Tibial nerve (tissue), 4 donors: ENCODE measurements around the gene GKN1. TPM values are rescaled to one million over a fixed set of nuclear protein-coding genes. Genes with fewer than 3 reads are reported as not detected.

Source experiments
- DNase-seq, 2 donors: peaks; one replicate each; pipeline ENCODE4 v3.0.0-alpha.2; 2019; ENCODE audit warnings: low spot score in 2 of 2
- H3K27ac ChIP-seq, 4 donors: fragments of 200-600 bp; sonication (generic) in 3 of 4; one replicate each; pipeline ENCODE4 v1.5.1; 2017 to 2019; ENCODE audit warnings: mild to moderate bottlenecking in 1 of 4
- H3K27me3 ChIP-seq, 2 donors: fragments of 200-600 bp; sonication (generic) in 1 of 2; one replicate each; pipeline versions ENCODE4 v1.5.1 to v1.6.0; 2017 to 2019
- H3K36me3 ChIP-seq, 3 donors: fragments of 200-600 bp; sonication (generic); one replicate each; pipeline ENCODE4 v1.5.1; 2018 to 2019
- H3K4me1 ChIP-seq, 4 donors: fragments of 200-600 bp; sonication (generic) in 3 of 4; one replicate each; pipeline ENCODE4 v1.5.1; 2017 to 2019
- H3K4me3 ChIP-seq, 4 donors: fragments of 200-600 bp; sonication (generic) in 3 of 4; one replicate each; pipeline ENCODE4 v1.5.1; 2017 to 2019; ENCODE audit warnings: mild to moderate bottlenecking in 1 of 4, moderate library complexity in 1 of 4
- H3K9me3 ChIP-seq, 4 donors: fragments of 200-600 bp; sonication (generic) in 3 of 4; one replicate each; pipeline ENCODE4 v1.5.1; 2017 to 2019
- EP300 ChIP-seq, 2 donors: sonication (generic); formaldehyde crosslinking; IDR thresholded peaks; one replicate each; pipeline ENCODE4 v1.6.1; 2017; ENCODE audit warnings: antibody characterized with exemption in 2 of 2, mild to moderate bottlenecking in 1 of 2
- POLR2A ChIP-seq, 2 donors: fragments of 450-650 bp; IDR thresholded peaks; one replicate each; pipeline ENCODE4 v1.6.1; 2017; ENCODE audit warnings: antibody characterized with exemption in 2 of 2, mild to moderate bottlenecking in 2 of 2, moderate library complexity in 2 of 2
- WGBS, 2 donors: methylation state at CpG; one replicate each; pipeline ENCODE4 v1.1.5; 2018; 5-methylcytosine and 5-hydroxymethylcytosine counted together
- total RNA-seq, 4 donors: library from RNA; depleted of rRNA; stranded (reverse); fragments of >200 nt; gene quantifications; one replicate each; pipeline ENCODE4 v1.1.0, GENCODE V29; 2016
- TF ChIP-seq, protein P1 (sequence below), 5 experiments: fragments of 200-600 bp in 3 of 5; fragments of 450-650 bp in 2 of 5; sonication (generic) in 3 of 5; IDR thresholded peaks; one replicate each; pipeline ENCODE4 v1.5.1; 2016 to 2019; ENCODE audit warnings: antibody characterized with exemption in 5 of 5, mild to moderate bottlenecking in 3 of 5, moderate library complexity in 2 of 5

GKN1 gene
- total RNA-seq, 4 donors from 2014 or later, result not detected

DNA sequence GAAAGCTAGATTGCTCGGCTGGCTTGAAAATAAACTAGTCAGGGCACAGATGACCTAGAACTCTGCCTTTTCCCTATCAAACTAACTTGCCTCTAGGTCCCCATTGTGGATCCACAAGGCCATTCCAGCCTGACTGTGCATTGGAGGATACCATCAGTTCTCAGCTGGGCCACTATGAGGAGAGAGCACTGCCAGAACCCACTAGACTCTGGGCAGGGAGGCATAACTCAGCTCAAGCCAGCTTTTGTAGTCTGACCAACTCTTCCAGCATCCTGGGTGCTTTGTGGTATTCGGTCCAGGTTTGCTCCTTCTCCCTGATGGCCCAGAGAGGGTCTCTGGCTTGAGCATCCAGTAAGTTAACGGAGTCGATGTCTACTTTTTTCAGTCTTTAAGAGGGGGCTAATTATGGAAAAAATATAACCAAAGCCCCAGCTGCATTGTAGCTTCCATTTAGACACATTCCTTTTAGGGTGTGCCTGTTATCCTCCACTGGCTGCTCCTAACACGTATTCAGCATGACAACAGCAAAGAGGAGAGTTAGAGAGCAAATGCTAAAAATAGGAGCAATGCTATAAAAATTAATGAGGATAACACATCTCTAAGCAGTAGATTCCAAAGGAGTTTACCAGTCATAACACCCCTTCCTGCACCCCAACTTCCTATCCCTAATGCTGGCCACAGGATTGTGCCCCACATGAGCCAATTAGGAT is 36.9 kb upstream of the GKN1 start:
- Histone ChIP-seq H3K36me3 (no peaks in the 10 kb centered on the region), H3K27ac (no peak overlapping the region), H3K4me3 (no peak overlapping the region), H3K27me3 (no peaks in the 10 kb centered on the region), H3K9me3 (peaks cover 0 to 3% (median 0%) of the 10 kb centered on the region in 4 donors), H3K4me1 (peaks cover 0 to 18% (median 6%) of the 10 kb centered on the region in 4 donors)
- DNase-seq, result no peak
- no peak for TF ChIP-seq POLR2A (IDR thresholded peaks at IDR 0.05)
- TF ChIP-seq, protein P1, sequence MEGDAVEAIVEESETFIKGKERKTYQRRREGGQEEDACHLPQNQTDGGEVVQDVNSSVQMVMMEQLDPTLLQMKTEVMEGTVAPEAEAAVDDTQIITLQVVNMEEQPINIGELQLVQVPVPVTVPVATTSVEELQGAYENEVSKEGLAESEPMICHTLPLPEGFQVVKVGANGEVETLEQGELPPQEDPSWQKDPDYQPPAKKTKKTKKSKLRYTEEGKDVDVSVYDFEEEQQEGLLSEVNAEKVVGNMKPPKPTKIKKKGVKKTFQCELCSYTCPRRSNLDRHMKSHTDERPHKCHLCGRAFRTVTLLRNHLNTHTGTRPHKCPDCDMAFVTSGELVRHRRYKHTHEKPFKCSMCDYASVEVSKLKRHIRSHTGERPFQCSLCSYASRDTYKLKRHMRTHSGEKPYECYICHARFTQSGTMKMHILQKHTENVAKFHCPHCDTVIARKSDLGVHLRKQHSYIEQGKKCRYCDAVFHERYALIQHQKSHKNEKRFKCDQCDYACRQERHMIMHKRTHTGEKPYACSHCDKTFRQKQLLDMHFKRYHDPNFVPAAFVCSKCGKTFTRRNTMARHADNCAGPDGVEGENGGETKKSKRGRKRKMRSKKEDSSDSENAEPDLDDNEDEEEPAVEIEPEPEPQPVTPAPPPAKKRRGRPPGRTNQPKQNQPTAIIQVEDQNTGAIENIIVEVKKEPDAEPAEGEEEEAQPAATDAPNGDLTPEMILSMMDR (IDR thresholded peaks at IDR 0.05), result no peak
- no peak for TF ChIP-seq EP300 (IDR thresholded peaks at IDR 0.05)
- WGBS, 2 donors, result 70 to 85% methylated on average over 5 of the region's 5 CpGs

DNA sequence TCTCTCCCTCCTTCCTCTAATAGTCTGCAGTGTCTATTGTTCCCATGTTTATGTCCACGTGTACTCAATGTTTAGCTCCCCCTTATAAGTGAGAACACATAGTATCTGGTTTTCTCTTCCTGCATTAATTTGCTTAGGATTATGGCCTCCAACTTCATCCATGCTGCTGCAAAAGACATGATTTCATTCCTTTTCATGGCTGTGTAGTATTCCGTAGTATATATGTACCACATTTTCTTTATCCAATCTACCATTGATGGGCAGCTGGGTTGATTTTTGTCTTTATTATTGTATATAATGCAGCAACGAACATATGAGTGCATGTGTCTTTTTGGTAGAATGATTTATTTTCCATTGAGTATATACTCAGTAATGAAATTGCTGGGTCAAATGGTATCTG is 35.5 kb upstream of the GKN1 start:
- TF ChIP-seq, protein P1 (IDR thresholded peaks at IDR 0.05), result no peak
- TF ChIP-seq POLR2A (IDR thresholded peaks at IDR 0.05) (no peak), EP300 (IDR thresholded peaks at IDR 0.05) (no peak)
- H3K27ac ChIP-seq, result no peak overlapping the region
- DNase-seq, result no peak
- H3K4me1 ChIP-seq, result peaks cover 0 to 18% (median 9%) of the 10 kb centered on the region in 4 donors
- H3K36me3 ChIP-seq, result no peaks in the 10 kb centered on the region
- no peak overlapping the region for H3K4me3 ChIP-seq
- WGBS, 2 donors, result 89 to 91% methylated on average over 3 of the region's 3 CpGs
- no peaks in the 10 kb centered on the region for H3K27me3 ChIP-seq
- peaks cover 0 to 3% (median 0%) of the 10 kb centered on the region in 4 donors for H3K9me3 ChIP-seq

DNA sequence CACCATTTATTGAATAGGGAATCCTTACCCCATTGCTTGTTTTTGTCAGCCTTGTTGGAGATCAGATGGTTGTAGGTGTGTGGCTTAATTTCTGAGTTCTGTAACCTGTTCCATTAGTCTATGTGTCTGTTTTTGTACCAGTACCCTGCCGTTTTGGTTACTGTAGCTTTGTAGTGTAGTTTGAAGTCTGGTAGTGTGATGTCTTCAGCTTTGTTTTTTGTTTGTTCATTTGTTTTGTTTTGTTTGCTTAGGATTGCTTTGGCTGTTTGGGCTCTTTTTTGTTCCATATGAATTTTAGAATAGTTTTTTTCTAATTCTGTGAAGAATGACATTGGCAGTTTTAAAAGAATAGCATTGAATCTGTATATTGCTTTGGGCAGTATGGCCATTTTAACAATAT is 34.5 kb upstream of the GKN1 start:
- Histone ChIP-seq H3K9me3 (peaks cover 0 to 3% (median 0%) of the 10 kb centered on the region in 4 donors), H3K27ac (no peak overlapping the region), H3K4me1 (peaks cover 0 to 19% (median 9%) of the 10 kb centered on the region in 4 donors), H3K4me3 (no peak overlapping the region), H3K27me3 (no peaks in the 10 kb centered on the region), H3K36me3 (no peaks in the 10 kb centered on the region)
- WGBS, 2 donors, result 91 to 97% methylated on average over 1 of the region's 1 CpG
- TF ChIP-seq POLR2A (IDR thresholded peaks at IDR 0.05) (no peak), EP300 (IDR thresholded peaks at IDR 0.05) (no peak)
- TF ChIP-seq, protein P1 (IDR thresholded peaks at IDR 0.05), result no peak
- no peak for DNase-seq

DNA sequence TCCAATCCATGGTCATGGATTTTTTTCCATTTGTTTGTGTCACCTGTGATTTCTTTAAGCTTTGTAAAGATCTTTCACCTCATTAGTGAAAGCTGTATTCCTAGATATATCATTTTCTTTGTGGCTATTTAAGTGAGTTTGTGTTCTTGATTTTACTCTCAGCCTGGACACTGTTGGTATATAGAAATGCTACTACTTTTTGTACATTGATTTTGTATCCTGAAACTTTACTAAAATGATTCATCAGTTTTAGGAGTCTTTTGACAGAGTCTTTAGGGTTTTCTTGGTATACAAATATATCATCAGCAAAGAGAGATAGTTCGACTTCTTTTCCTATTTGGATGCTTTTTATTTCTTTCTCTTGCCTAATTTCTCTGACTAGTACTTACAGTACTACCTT is 34.1 kb upstream of the GKN1 start:
- WGBS, 2 donors, result 88 to 97% methylated on average over 1 of the region's 1 CpG

DNA sequence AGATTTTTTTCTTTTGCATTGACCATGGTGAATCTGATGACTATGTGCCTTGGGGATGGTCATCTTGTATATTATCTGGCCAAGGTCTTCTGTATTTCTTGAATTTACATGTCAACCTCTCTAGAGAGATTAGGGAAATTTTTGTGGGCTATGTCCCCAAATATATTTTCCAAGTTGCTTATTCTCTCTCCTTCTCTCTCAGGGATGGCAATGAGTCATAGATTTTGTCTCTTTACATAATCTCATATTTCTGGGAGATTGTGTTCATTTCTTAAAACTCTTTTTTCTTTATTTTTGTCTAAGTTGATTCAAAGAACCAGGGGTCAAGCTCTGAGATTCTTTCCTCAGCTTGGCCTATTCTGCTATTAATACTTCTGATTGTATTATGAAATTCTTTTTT is 31.6 kb upstream of the GKN1 start:
- peaks cover 0 to 3% (median 0%) of the 10 kb centered on the region in 4 donors for H3K9me3 ChIP-seq
- H3K36me3 ChIP-seq, result no peaks in the 10 kb centered on the region
- peak overlapping the region in 1 of 4 donors; percentile 66 for H3K27ac ChIP-seq
- no peak overlapping the region for H3K4me3 ChIP-seq
- TF ChIP-seq, protein P1 (IDR thresholded peaks at IDR 0.05), result no peak
- TF ChIP-seq EP300 (IDR thresholded peaks at IDR 0.05) (no peak), POLR2A (IDR thresholded peaks at IDR 0.05) (no peak)
- no peak for DNase-seq
- H3K4me1 ChIP-seq, result peaks cover 0 to 8% (median 0%) of the 10 kb centered on the region in 4 donors
- no peaks in the 10 kb centered on the region for H3K27me3 ChIP-seq

More for the DNA sequence above, 34.1 kb upstream of the GKN1 start:
- DNase-seq, result no peak
- H3K4me3 ChIP-seq, result no peak overlapping the region
- H3K4me1 ChIP-seq, result peaks cover 0 to 19% (median 9%) of the 10 kb centered on the region in 4 donors
- peaks cover 0 to 3% (median 0%) of the 10 kb centered on the region in 4 donors for H3K9me3 ChIP-seq
- no peaks in the 10 kb centered on the region for H3K36me3 ChIP-seq
- TF ChIP-seq POLR2A (IDR thresholded peaks at IDR 0.05), result no peak
- TF ChIP-seq, protein P1 (IDR thresholded peaks at IDR 0.05), result no peak
- no peaks in the 10 kb centered on the region for H3K27me3 ChIP-seq
- no peak overlapping the region for H3K27ac ChIP-seq
